GM21381 (cell line): ENCODE measurements around the gene POLR2H.

Experiments used
- ATAC-seq: cut with Tn5 transposase; IDR thresholded peaks from one replicate; pipeline ENCODE4 v1.9.1; 2021; ENCODE audit warnings: mild to moderate bottlenecking, moderate library complexity; ENCODE audit not compliant: unreplicated experiment

POLR2H gene

DNA sequence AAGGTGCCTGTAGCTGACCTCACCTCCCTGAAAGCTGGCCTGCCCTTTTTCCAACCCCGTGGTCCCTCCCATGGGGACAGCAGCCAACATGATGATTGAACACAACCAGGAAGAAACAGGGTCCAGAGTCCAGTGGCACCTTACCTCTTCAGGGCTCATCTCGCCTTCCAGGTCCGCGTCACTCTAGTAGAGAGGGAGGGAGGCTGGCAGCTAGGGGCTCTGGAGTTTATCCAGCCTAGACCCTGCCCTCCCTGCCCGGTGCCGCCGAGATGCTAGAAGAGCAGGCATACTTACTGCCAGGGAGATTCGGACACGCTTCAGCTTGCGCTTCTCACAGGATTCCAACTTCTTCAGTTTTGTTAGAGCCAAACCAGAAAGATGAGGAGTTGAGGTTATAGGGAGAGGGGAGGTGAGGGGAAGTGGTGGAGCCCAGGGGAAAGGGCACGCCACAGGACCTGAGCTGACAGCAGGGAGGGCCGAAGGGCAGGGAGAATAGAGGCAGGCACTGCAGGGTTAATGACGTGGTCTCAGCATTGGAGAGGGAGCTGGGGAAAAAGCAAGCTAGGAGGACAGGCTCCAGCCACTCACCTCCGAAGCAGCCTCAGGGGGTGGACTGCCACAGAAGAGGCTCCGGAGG is 9.2 kb upstream of the POLR2H start:
- no peak for ATAC-seq

DNA sequence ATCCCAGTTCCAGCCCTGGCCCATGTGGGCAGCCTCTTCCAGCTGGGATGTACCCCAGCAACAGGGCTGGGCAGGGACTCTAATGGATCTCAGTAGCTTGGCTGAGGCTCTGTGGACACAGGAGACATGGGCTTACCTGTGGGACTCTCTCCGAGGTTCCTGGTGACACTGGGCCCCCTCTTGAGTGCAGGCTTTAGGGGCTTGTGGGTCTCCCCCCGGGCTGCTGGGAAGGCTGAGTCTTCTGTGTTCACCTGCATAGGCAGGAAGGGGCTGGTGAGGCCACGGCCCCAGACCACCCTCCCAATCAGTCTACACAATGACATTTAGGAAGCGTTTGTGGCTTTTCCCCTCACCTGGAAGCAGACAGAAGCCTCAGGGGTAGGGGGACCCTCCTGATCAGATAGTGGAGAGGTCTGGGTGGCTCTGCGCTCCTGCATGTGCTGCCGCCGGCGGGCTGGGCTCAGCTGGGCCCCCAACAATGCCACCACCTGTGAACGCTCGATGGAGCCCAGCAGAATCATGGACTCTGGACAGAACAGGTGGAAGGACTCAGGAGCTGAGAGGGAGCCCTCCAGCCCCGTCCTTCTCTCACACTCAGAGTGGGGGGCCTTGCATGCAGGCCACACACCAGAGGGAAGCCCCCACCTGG is 8.5 kb upstream of the POLR2H start:
- no peak for ATAC-seq

GRCh38 chr3:184353546-184353941 is 8.0 kb upstream of the POLR2H start:
- ATAC-seq, result no peak

DNA sequence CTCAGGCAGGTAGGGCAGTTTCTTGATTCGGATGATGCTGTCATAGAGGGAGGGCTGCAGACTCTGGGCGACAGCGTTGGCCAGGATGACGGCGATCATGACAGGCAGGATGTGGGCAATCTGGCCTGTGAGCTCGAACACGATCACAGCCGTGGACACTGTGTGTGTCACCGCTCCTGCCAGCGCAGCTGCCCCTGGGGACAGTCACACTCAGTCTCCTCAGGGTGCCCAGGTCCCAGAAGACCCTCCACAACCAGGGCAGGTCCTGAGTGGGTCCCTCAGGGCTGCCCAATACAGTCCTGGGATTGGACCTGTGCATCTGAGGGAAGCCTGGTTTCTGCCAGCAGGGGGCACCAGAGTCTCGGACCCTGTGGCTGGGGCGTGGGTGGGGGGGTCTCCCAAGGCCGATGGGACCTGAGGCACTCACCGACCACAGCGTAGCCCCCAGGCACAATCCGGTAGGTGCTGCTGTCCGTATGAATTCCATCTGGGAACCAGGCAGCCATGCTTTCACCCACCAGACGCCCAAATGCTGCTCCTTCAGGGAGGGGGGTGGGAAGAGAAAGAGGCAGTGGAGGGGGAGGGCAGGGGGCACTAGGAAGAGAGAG is 7.3 kb upstream of the POLR2H start:
- ATAC-seq, result no peak

- no peak for ATAC-seq
These were observed 6.8 kb upstream of the POLR2H start for GRCh38 chr3:184354754-184355153.

DNA sequence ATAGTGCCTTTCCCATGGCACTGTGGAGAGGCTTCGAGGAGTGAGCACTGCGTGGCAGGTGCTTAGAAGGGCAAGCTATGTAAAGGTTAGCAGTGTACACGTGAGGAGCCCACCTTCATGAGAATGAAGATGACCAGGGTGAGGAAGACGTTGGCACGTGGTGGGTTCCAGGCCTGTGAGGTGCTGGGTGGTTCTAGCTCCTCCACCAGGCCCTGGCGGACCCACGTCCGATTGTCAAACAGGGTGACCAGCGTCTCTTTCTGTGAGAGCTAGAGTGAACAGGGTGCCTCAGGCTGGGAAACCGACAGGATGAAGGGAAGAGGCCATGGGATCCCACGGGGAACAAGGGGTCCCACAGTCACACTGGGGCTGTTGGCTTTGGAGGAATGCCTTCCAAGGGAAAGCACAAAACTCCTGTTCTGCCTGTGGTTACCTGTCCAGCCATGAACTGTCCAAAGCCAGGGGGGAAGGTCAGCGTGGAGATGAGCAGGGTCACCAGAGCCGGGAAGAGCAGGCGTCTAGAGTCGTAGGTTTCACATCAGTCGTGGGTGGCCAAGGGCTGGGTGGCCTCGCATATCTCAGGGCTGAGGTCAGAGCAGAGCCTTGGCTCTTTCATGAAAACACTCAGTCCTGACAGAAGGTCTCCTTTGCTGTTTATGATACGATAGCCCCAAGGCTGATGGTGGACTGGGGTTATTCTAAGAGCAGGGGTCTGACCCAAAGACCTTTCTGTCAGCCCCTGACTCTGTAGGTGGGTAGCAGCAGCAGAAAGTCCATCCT is 6.1 kb upstream of the POLR2H start:
- ATAC-seq, result no peak

- no peak for ATAC-seq
These were observed 4.0 kb upstream of the POLR2H start for GRCh38 chr3:184357248-184358123.

DNA sequence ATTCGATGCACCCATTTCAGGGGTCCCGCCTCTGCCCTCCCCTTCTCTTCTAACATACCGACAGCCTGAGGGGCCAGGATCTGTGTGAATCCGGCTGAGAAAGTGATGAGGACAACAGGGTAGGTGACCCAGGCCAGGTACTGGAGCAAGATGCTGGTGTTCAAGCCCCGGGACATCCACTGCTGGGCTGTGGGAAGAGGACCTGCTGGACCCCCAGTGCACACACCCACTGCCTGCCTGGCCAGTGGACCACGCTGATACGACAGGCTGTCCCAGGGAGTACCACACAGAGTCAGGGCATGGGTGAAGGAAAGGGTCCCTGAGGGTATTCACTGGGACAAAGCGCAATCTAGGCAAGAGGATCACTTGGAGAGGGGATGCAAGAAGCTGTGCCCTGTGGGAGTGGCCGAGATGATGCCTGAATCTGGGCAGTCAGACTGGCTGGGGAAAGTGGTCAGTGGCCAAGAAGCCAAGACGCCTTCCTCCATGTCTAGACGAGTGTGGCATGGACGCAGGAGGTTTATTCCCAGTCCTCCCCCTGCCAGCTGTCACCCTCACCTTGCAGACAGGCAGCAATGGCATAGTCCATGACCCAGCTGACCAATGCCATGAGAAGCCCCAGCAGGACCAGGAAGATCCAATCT is 3.3 kb upstream of the POLR2H start:
- no peak for ATAC-seq

- ATAC-seq, result no peak
These were observed 2.6 kb upstream of the POLR2H start for GRCh38 chr3:184358921-184359350.

DNA sequence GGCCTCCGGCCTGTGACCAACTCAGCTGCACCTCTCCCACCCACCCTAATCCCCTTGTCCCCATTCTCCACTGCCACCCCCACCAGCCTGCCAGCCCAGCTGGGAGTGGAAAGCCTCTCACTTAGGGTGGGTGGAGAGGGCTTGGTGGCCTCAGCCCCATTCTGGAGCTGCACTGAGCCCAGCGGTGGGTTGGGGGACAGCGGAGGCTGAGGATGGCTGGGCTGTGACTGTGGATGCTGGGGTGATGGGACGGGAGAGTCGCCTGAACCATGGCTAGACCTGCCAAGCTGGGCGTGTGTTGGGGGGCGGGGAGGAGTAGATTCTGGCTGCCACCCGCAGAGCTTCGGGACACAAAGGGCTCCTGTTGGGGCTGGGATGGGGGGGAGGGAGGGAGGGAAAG is 1.9 kb upstream of the POLR2H start:
- no peak for ATAC-seq

- ATAC-seq, result no peak
These were observed 1.2 kb upstream of the POLR2H start for GRCh38 chr3:184360070-184360928.

- peak; percentile 0 for ATAC-seq
These were observed 480 bp upstream of the POLR2H start for GRCh38 chr3:184360929-184361531.

DNA sequence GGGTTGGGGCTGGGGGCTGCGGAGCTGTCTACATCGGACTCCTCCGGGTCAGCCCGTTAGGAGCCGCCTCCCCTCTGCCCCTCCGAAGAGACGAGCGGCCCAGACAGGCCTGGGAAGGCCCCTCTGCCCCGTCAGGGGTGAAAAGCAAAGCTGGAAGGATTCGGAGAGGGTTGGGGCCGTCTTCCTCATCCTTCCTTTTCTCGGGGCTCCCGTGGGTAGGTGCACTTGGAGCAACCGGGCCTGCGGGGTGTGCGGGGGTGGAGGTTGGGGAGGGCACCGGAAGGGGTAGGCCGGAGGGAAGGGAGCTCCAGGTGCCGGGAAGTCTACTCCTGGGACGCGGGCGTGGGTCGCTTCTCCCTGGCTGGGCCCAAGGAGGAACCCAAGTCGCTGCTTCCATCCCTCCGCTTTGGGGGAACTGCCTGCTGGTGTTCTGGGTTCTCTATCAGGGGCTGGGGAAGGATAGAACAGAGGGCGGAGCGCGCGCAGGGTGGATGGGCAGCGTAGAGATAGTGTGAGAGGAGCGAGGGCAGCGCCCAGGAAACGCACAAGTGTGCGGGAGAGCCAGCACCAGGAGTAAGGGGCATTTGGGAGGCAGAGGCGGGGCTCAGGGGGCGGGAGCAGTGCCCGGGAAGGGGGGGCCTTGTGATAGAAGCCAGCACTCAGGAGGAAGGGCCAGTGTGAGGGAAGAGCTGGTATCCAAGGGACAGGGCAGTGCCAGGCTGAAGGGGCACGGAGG is 590 bp downstream of the POLR2H start:
- peak; percentile 4 for ATAC-seq

GRCh38 chr3:184362668-184363546 is 1.4 kb downstream of the POLR2H start:
- peak; percentile 80 for ATAC-seq

- ATAC-seq, result no peak
These were observed 5.2 kb downstream of the POLR2H start for GRCh38 chr3:184366619-184367289.

DNA sequence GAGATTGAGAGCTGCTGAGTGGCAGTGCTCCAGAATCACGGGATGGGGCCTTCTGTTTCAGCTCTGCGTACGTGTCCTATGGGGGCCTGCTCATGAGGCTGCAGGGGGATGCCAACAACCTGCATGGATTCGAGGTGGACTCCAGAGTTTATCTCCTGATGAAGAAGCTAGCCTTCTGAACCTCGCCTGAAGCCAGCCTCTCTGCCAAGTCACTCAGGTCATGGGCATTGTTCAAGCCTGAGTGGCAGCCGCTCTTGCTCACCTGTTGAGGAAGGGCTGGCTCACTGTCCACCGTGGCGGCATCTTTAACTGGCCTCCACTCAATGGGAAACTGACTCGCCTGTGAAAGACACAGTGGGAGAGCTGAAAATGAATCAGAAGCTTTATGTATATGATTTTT is 6.6 kb downstream of the POLR2H start:
- no peak for ATAC-seq
